ENCODE results near the gene CCDC92B.

Gene CCDC92B

DNA sequence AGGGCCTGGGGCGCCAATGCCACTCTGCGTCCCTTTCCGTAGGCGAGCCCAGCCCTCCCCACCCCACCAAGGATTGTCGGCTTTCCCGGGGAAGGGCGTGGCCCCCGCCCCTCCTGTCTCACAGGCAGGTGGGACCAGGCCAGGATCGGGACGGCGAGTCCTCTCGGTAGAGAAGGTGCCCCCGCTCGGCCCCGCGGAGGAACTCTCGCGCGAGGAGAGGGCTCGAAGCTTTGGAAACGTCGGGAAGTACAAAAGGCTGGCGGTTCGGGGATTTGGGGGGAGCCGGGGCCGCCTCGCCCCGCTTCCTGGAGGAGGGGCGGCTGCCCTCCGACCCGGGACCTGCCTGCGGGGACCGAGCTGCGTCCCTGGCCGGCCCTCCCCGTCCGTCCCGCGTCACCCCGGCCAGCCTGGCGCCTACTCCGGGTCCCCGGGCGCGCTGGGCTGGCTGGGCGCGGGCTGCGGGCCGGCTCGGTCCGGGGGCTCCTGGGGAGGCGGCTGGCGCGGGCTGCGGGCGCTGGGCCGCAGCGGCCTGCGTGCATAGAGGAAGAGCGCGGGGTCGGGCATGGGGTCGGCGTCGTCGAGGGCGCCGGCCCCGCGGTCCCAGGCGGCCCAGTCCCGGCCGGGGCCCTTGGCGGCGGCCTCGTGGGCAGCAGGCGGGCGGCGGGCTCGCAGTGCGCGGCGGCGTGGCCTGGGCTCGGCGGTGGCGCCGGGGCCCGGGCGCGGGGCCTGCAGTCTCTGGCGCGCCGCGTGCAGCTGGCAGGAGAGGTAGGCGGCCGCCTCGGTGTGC is 25.3 kb downstream of the CCDC92B start:
- intact Hi-C loops (cut with DNase I; ENCODE audit: low total_unique reads), result no loop called here
- H3K27me3 ChIP-seq, result peaks cover 0 to 70% of the 10 kb centered on the region in 2 donors
- no peaks in the 10 kb centered on the region for H3K9me3 ChIP-seq
- H3K27ac ChIP-seq, result no peak overlapping the region
- H3K36me3 ChIP-seq, result no peaks in the 10 kb centered on the region
- no peak for DNase-seq
- H3K4me3 ChIP-seq, result peak overlapping the region; percentile 16 to 43
- TF ChIP-seq, protein P1, sequence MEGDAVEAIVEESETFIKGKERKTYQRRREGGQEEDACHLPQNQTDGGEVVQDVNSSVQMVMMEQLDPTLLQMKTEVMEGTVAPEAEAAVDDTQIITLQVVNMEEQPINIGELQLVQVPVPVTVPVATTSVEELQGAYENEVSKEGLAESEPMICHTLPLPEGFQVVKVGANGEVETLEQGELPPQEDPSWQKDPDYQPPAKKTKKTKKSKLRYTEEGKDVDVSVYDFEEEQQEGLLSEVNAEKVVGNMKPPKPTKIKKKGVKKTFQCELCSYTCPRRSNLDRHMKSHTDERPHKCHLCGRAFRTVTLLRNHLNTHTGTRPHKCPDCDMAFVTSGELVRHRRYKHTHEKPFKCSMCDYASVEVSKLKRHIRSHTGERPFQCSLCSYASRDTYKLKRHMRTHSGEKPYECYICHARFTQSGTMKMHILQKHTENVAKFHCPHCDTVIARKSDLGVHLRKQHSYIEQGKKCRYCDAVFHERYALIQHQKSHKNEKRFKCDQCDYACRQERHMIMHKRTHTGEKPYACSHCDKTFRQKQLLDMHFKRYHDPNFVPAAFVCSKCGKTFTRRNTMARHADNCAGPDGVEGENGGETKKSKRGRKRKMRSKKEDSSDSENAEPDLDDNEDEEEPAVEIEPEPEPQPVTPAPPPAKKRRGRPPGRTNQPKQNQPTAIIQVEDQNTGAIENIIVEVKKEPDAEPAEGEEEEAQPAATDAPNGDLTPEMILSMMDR (IDR thresholded peaks at IDR 0.05), result no peak
- H3K4me1 ChIP-seq, result peaks cover 0 to 18% (median 14%) of the 10 kb centered on the region in 4 donors

DNA sequence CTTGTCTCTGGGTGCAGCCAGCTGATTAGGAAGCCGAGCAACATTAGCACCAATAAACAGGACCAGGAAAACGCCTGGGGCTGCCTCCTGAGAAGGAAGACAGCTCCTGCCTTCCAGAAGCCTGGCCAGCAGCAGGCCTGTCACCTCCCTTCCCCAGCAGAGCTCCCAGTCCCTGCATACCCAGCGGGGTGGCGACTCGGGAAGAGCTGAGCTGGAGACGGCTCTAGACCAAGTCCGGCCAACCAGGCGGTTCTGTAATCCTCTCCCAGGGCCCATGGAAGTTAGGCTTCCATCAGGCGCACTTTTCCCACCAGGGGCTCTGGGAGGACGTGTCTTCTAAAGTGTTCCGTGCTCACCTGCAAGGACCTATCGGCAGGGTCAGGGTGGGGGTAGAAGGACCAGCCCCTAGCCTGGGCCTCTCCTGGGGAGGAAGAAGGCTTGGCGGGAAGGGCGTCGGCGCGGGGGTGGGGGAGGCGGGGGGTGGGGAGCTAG is 25.9 kb downstream of the CCDC92B start:
- no peak for DNase-seq
- intact Hi-C loops (cut with DNase I; ENCODE audit: low total_unique reads), result no loop called here
- Histone ChIP-seq H3K4me3 (peak overlapping the region; percentile 16 to 43), H3K9me3 (no peaks in the 10 kb centered on the region), H3K36me3 (no peaks in the 10 kb centered on the region), H3K27ac (no peak overlapping the region), H3K27me3 (peaks cover 0 to 64% of the 10 kb centered on the region in 2 donors), H3K4me1 (peaks cover 0 to 18% (median 14%) of the 10 kb centered on the region in 4 donors)
- TF ChIP-seq, protein P1 (IDR thresholded peaks at IDR 0.05), result no peak

DNA sequence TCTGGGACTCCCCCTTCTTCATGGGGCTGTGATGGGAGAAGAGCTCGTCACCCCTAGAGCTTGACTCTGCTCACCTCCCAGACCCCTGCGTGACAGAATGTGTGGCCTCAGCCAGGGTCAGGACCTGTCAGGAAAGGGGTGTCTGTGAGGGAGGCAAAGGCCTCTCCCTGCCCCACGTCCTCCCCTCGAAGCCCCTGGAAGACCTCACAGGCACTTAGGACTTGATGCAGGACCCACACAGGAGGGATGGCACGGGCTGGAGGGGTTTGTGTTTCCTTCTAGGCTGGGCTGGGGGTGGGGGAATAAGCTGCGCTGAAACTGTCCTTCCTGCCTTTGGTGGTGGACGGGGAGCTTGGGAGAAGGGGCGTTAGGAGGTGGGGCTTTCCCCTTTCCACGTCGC is 26.8 kb downstream of the CCDC92B start:
- TF ChIP-seq, protein P1 (IDR thresholded peaks at IDR 0.05), result no peak
- Histone ChIP-seq H3K4me1 (peaks cover 0 to 18% (median 14%) of the 10 kb centered on the region in 4 donors), H3K4me3 (no peak overlapping the region), H3K36me3 (no peaks in the 10 kb centered on the region), H3K27me3 (peaks cover 0 to 60% of the 10 kb centered on the region in 2 donors), H3K27ac (no peak overlapping the region), H3K9me3 (no peaks in the 10 kb centered on the region)
- DNase-seq, result no peak
- intact Hi-C loops (cut with DNase I; ENCODE audit: low total_unique reads), result no loop called here

DNA sequence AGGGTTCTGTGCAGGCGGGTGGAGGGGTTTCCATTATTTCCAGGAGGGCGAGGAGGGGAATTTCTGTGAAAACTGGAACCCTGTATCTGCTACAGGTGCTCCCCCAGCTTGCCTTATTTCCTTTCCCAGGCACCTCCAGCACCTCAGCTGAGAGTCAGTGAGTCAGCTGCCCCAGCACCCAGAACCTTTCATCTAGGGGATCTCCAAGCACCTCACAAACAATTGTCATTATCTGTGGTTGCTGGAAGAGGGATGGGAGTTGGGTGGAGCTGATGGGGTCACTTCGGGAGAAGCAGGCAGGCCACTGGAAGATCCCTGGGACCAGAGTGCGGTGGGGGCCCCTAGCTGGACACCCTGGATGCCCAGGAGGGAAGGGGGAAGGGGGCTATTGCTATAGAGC is 27.8 kb downstream of the CCDC92B start:
- Histone ChIP-seq H3K36me3 (no peaks in the 10 kb centered on the region), H3K4me1 (peaks cover 0 to 18% (median 14%) of the 10 kb centered on the region in 4 donors), H3K27ac (no peak overlapping the region), H3K9me3 (no peaks in the 10 kb centered on the region), H3K27me3 (peaks cover 0 to 51% of the 10 kb centered on the region in 2 donors), H3K4me3 (no peak overlapping the region)
- intact Hi-C loops (cut with DNase I; ENCODE audit: low total_unique reads), result no loop called here
- no peak for DNase-seq
- TF ChIP-seq, protein P1 (IDR thresholded peaks at IDR 0.05), result no peak

DNA sequence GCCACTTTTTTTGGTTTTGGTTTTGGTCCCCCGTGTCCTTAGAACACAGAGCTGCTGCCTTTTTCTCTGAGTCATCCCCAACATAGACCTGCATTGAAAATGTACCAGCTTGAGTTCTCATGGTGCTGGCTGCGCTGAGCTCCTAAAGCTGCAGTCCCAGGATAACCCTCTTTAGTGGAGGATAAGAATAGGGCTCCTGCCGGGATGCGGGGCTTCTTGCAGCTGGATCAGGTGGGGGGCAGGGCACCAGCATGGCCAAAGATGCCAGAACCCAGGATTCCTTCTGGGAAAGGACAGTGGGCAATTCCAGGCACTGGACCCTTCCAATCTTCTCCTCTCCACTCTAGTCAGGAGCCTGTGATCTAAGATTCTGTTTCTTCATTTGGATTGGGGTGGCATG is 29.6 kb downstream of the CCDC92B start:
- Histone ChIP-seq H3K27me3 (peaks cover 0 to 36% of the 10 kb centered on the region in 2 donors), H3K4me1 (peaks cover 0 to 14% (median 10%) of the 10 kb centered on the region in 4 donors), H3K36me3 (no peaks in the 10 kb centered on the region), H3K9me3 (no peaks in the 10 kb centered on the region), H3K4me3 (no peak overlapping the region), H3K27ac (no peak overlapping the region)
- no peak for DNase-seq
- intact Hi-C loops (cut with DNase I; ENCODE audit: low total_unique reads), result loop anchor here (10.0 kb wide), 1 partner anchor 945 kb away; the partner anchor contains the start of genes EMC6 and TAX1BP3
- TF ChIP-seq, protein P1 (IDR thresholded peaks at IDR 0.05), result no peak

Data from tibial artery (tissue), 4 donors.